HG02870 (cell line): Measurements from ENCODE around the gene YBX1.
"Not testable (repeated sequence)": the region's sequence is repeated elsewhere in the genome, so short reads cannot be mapped to it uniquely, and the experiment has no call there.

ENCODE experiments used
- ATAC-seq: cut with Tn5 transposase; IDR thresholded peaks from one replicate; pipeline ENCODE4 v1.9.1; 2021; ENCODE audit warnings: mild to moderate bottlenecking, moderate library complexity; ENCODE audit not compliant: unreplicated experiment

Gene YBX1

GRCh38 chr1:42746436-42747105 is 64.4 kb downstream of the YBX1 start:
- no peak for ATAC-seq

- ATAC-seq, result no peak
These were observed 64.9 kb downstream of the YBX1 start for GRCh38 chr1:42747125-42747524.

GRCh38 chr1:42748021-42748420 is 65.8 kb downstream of the YBX1 start:
- no peak for ATAC-seq

GRCh38 chr1:42748461-42749410 is 66.5 kb downstream of the YBX1 start:
- ATAC-seq, result no peak

GRCh38 chr1:42750041-42750440 is 67.8 kb downstream of the YBX1 start:
- ATAC-seq, result no peak

- not testable (repeated sequence) for ATAC-seq
These were observed 69.4 kb downstream of the YBX1 start for GRCh38 chr1:42751511-42752070.

- ATAC-seq, result no peak
These were observed 70.1 kb downstream of the YBX1 start for GRCh38 chr1:42752284-42752683.

GRCh38 chr1:42753070-42753469 is 70.9 kb downstream of the YBX1 start:
- no peak for ATAC-seq
